Activated T-helper 2 cell treated with anti-CD3 and anti-CD28 coated beads, Interferon-gamma antibody, Interleukin-2, Interleukin-4, amounts not matched to agents 10 μg/mL and 5 μg/mL and 100 μg/mL, durations not matched to agents 14 hours and 24 hours and 36 hours (primary cell): ENCODE data around the gene QRSL1. TPM values are rescaled to one million over a fixed set of nuclear protein-coding genes. Genes with fewer than 3 reads are reported as not detected.

Experiments used
- DNase-seq: peaks from one replicate; pipeline ENCODE4 v3.0.0; 2021; ENCODE audit warnings: low spot score
- H3K27ac Mint-ChIP-seq: one replicate; pipeline ENCODE4 v1.8.0; 2021; ENCODE audit warnings: mixed read lengths
- H3K27me3 Mint-ChIP-seq: one replicate; pipeline ENCODE4 v1.8.0; 2021; ENCODE audit warnings: low read depth, mixed read lengths
- H3K36me3 Mint-ChIP-seq: one replicate; pipeline ENCODE4 v1.8.0; 2021; ENCODE audit warnings: low read depth, mixed read lengths
- H3K4me1 Mint-ChIP-seq: one replicate; pipeline ENCODE4 v1.8.0; 2021; ENCODE audit warnings: low read depth, mixed read lengths
- H3K4me3 Mint-ChIP-seq: one replicate; pipeline ENCODE4 v1.8.0; 2021; ENCODE audit warnings: low read depth, mild to moderate bottlenecking, moderate library complexity, mixed read lengths
- H3K9me3 Mint-ChIP-seq: one replicate; pipeline ENCODE4 v1.8.0; 2021; ENCODE audit warnings: mixed read lengths
- intact Hi-C: fragments of 100-400 bp; cut with micrococcal nuclease; formaldehyde crosslinking; loops from one replicate; pipeline ENCODE4 v1.15.1; 2023
- total RNA-seq: library from RNA; stranded (reverse); gene quantifications from 2 replicates; pipeline ENCODE4 v1.2.3, GENCODE V29; 2022

Gene QRSL1
- total RNA-seq, 1 donor from 2014 or later = 21.8 TPM

DNA sequence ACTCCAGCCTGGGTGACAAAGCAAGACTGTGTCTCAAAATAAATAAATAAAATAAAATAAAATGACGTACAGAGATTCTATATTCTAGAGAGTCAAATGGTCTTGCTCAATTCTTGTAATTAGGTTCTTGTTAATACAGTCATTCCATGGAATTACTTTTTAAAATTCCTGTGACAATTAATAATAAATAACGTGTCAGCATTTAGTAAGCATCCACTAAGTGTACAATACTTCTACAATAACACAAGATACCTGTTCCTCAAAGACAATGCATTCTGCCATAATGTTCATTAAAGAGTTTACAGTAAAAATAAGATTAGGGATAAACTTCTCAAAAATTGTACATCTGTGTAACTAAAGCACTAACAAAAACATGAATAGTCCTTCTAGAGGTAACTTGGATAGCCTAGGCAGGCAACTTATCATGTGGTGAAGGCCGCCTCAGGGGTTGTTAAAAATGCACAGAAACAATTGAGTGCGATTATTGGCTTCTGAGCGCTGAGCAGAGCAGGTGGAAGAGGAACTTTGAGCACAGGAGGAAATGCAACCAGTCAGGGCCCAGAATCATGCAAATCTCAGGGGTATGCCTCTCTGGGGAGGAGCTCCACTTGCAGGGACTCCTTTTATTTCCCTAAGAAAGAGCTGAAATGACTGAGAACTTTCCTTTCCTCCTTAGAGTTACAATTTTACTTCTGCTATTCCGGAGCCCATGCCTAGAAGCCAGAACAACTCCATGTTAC lies 37.1 kb downstream of the QRSL1 start:
- no peak for DNase-seq
- H3K4me3 Mint-ChIP-seq = no peak overlapping the region
- intact Hi-C loops = no loop called here
- peaks cover 16% of the 10 kb centered on the region for H3K4me1 Mint-ChIP-seq
- peaks cover 52% of the 10 kb centered on the region for H3K36me3 Mint-ChIP-seq
- H3K9me3 Mint-ChIP-seq = no peaks in the 10 kb centered on the region
- no peaks in the 10 kb centered on the region for H3K27me3 Mint-ChIP-seq
- no peak overlapping the region for H3K27ac Mint-ChIP-seq

DNA sequence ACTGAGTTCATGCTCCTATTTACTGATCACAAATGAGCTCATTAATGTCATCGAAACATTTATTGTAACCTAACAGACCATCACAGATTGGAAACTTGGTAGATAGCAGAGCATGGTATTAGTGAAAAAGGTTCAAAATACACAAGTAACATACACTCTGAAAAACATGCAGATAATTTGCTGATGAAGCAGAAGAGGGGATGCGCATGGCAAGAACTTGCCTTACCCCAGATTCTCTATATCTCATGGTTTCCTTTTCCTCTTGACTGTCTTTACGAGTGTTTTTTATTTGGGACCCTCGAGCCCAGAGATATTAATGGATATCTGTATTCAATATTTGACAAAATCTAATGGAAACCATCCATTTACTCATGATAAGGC lies 37.6 kb downstream of the QRSL1 start:
- DNase-seq = no peak
- Mint-ChIP-seq H3K36me3 (peaks cover 50% of the 10 kb centered on the region), H3K27me3 (no peaks in the 10 kb centered on the region), H3K9me3 (no peaks in the 10 kb centered on the region), H3K4me1 (peaks cover 16% of the 10 kb centered on the region), H3K4me3 (no peak overlapping the region), H3K27ac (no peak overlapping the region)
- intact Hi-C loops = no loop called here

DNA sequence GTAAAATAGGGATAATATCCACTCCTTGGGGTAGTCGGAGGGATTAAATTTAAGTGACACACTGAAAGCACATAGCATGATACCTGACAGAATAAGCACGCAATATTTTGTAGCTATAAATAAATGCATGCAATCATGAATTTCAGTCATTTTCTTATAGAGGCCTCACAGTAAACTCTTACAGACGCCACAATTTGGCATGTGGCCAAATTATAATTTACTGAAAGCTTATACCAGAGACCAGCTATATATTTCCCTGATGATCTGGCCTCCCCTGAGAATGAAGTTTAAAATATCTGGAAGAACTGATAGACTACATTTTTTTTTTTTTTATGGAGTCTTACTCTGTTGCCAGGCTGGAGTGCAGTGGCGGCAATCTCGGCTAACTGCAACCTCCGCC lies 40.9 kb downstream of the QRSL1 start:
- no peaks in the 10 kb centered on the region for H3K27me3 Mint-ChIP-seq
- H3K27ac Mint-ChIP-seq = no peak overlapping the region
- intact Hi-C loops = no loop called here
- no peak for DNase-seq
- H3K4me1 Mint-ChIP-seq = peaks cover 1% of the 10 kb centered on the region
- H3K9me3 Mint-ChIP-seq = no peaks in the 10 kb centered on the region
- H3K36me3 Mint-ChIP-seq = peaks cover 20% of the 10 kb centered on the region
- H3K4me3 Mint-ChIP-seq = no peak overlapping the region

GRCh38 chr6:106671651-106672050 lies 42.3 kb downstream of the QRSL1 start:
- Mint-ChIP-seq H3K4me1 (peaks cover 1% of the 10 kb centered on the region), H3K27ac (no peak overlapping the region), H3K9me3 (no peaks in the 10 kb centered on the region), H3K4me3 (no peak overlapping the region), H3K36me3 (peaks cover 12% of the 10 kb centered on the region), H3K27me3 (no peaks in the 10 kb centered on the region)
- no peak for DNase-seq
- intact Hi-C loops = no loop called here

- Mint-ChIP-seq H3K27me3 (no peaks in the 10 kb centered on the region), H3K4me1 (peaks cover 1% of the 10 kb centered on the region), H3K36me3 (peaks cover 2% of the 10 kb centered on the region), H3K9me3 (no peaks in the 10 kb centered on the region), H3K4me3 (no peak overlapping the region), H3K27ac (no peak overlapping the region)
- intact Hi-C loops = no loop called here
- DNase-seq = no peak
Observed at GRCh38 chr6:106674541-106675229, 45.3 kb downstream of the QRSL1 start.

GRCh38 chr6:106677282-106677681 lies 47.9 kb downstream of the QRSL1 start:
- Mint-ChIP-seq H3K9me3 (no peaks in the 10 kb centered on the region), H3K4me1 (peaks cover 1% of the 10 kb centered on the region), H3K36me3 (peaks cover 2% of the 10 kb centered on the region), H3K27ac (no peak overlapping the region), H3K4me3 (no peak overlapping the region), H3K27me3 (no peaks in the 10 kb centered on the region)
- no peak for DNase-seq
- intact Hi-C loops = no loop called here

- no peak for DNase-seq
- Mint-ChIP-seq H3K4me1 (no peaks in the 10 kb centered on the region), H3K4me3 (no peak overlapping the region), H3K27ac (no peak overlapping the region), H3K9me3 (no peaks in the 10 kb centered on the region), H3K27me3 (peaks cover 5% of the 10 kb centered on the region), H3K36me3 (no peaks in the 10 kb centered on the region)
- intact Hi-C loops = no loop called here
Observed at GRCh38 chr6:106684011-106684410, 54.6 kb downstream of the QRSL1 start.

- Mint-ChIP-seq H3K4me1 (no peaks in the 10 kb centered on the region), H3K4me3 (no peak overlapping the region), H3K27me3 (peaks cover 5% of the 10 kb centered on the region), H3K36me3 (no peaks in the 10 kb centered on the region), H3K27ac (no peak overlapping the region), H3K9me3 (no peaks in the 10 kb centered on the region)
- no peak for DNase-seq
- intact Hi-C loops = no loop called here
Observed at GRCh38 chr6:106685833-106686232, 56.5 kb downstream of the QRSL1 start.

DNA sequence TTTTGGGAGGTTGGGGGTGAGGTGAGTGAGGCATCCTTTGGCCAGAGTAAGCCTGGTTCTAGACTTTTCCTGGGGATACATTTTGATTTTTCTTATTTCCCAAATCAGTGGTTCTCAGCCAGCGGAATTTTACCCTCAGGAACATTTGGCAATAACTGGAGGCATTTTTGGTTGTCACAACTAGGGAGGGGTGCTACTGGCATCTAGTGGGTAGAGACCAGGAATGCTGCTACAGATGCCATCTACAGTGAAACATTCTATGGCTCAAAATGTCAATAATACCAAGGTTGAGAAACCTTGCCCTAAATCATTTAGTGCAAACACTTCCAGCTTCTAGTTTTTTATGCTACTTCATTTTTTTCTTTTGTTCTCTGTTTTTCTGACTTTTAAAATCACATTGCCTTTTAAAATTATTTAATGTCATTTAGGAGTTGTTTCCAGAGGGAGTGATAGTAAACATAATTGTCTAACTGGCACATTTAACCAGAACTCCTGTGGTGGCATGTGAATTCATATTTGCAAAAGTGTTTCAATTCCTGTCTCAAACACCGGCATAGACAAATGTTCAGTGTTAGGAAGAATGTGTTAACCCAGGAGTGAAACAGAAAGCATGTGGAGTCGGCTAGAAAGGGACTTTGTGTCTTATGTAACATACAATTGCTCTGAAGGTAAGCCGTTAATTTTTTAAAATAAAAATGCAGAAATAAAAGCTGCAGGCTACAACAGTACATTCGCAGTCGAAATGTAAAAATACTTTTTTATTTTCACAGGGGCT lies 59.0 kb downstream of the QRSL1 start:
- Mint-ChIP-seq H3K4me1 (no peaks in the 10 kb centered on the region), H3K36me3 (no peaks in the 10 kb centered on the region), H3K27me3 (peaks cover 5% of the 10 kb centered on the region), H3K27ac (no peak overlapping the region), H3K9me3 (no peaks in the 10 kb centered on the region), H3K4me3 (no peak overlapping the region)
- DNase-seq = no peak
- intact Hi-C loops = no loop called here

- Mint-ChIP-seq H3K27me3 (peaks cover 14% of the 10 kb centered on the region), H3K4me1 (no peaks in the 10 kb centered on the region), H3K9me3 (no peaks in the 10 kb centered on the region), H3K36me3 (no peaks in the 10 kb centered on the region), H3K4me3 (no peak overlapping the region), H3K27ac (no peak overlapping the region)
- no peak for DNase-seq
- intact Hi-C loops = no loop called here
Observed at GRCh38 chr6:106692112-106692818, 62.9 kb downstream of the QRSL1 start.

DNA sequence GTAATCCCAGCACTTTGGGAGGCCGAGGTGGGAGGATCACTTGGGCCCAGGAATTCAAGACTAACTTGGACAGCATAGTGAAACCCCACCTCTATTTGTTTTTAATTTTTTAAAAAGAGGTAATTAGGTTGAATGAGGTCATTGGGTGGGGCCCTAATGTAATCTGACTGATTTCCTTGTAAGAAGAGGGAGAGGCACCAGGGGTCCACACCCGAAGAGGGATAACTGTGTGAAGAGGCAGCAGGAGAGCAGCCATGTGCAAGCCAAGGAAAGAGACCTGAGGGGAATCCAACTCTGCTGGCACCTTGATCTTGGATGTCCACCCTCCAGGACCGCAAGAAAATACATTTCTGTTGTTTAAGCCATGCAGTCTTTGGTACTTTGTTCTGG lies 63.4 kb downstream of the QRSL1 start:
- Mint-ChIP-seq H3K9me3 (no peaks in the 10 kb centered on the region), H3K4me1 (no peaks in the 10 kb centered on the region), H3K4me3 (no peak overlapping the region), H3K27me3 (peaks cover 11% of the 10 kb centered on the region), H3K27ac (no peak overlapping the region), H3K36me3 (no peaks in the 10 kb centered on the region)
- no peak for DNase-seq
- intact Hi-C loops = no loop called here

- intact Hi-C loops = no loop called here
- Mint-ChIP-seq H3K27me3 (peaks cover 11% of the 10 kb centered on the region), H3K27ac (no peak overlapping the region), H3K4me3 (no peak overlapping the region), H3K36me3 (no peaks in the 10 kb centered on the region), H3K4me1 (no peaks in the 10 kb centered on the region), H3K9me3 (no peaks in the 10 kb centered on the region)
- DNase-seq = no peak
Observed at GRCh38 chr6:106693418-106693817, 64.0 kb downstream of the QRSL1 start.
